GM19351 (cell line): ENCODE data around the gene MYOF.
"Not testable (repeated sequence)": the region's sequence is repeated elsewhere in the genome, so short reads cannot be mapped to it uniquely, and the experiment has no call there.

ENCODE experiments used
- ATAC-seq: cut with Tn5 transposase; IDR thresholded peaks from one replicate; pipeline ENCODE4 v1.9.1; 2021; ENCODE audit warnings: mild to moderate bottlenecking, moderate library complexity; ENCODE audit not compliant: unreplicated experiment

Gene MYOF

DNA sequence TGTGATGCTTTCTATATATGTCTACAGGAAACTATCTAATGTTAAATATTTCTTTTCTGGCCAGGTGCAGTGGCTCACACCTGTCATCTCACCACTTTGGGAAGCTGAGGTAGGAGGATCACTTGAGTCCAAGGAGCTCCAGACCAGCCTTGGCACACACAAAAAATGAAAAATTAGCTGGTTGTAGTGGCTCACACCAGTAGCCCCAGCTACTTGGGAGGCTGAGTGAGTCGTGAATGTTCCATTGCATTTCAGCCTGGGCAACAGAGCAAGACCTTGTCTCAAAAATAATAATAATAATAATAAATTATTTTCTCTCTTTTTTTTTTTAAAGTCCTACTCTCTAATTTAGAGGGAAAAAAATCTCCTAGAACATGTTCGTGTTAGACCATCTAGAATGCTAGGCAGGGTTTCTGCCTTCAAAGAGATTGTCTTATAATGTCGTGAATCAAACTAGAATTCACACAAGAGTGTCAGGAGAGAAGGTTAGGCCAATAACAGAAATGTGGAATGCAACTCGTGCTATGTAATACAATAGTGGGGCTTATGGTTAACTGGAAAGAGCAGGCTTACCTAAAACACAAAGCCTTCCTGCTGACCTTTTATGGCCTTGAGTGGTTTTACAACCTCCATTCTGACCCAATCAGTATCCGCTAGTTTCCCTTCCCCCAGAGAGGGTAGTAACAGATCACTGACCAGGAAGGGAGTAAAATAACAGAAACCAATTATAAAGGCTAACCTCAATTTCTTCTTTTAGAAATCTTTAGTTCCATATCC, 46.3 kb downstream of the MYOF start:
- no peak for ATAC-seq

GRCh38 chr10:93434991-93435491, 47.1 kb downstream of the MYOF start:
- no peak for ATAC-seq

DNA sequence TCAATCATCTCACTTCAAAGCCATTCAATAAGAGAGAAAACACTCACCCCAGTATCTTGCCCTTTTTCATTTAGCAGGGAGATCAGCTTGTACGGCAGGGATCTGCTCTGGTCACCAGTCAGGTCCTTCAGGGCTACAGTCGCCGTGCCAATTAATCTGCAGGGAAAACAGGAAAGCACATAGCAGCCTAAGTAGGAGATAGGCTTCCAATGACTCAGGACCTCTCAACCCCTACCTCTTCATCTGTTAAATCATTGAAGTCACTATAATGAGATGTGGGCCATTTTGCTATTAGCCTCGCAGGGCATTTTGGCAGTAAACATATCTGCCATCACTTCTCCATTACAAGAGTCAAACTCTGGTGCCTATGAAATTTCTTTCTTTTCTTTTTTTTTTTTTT, 50.8 kb downstream of the MYOF start:
- ATAC-seq: no peak

GRCh38 chr10:93425861-93426260, 56.3 kb downstream of the MYOF start:
- no peak for ATAC-seq

DNA sequence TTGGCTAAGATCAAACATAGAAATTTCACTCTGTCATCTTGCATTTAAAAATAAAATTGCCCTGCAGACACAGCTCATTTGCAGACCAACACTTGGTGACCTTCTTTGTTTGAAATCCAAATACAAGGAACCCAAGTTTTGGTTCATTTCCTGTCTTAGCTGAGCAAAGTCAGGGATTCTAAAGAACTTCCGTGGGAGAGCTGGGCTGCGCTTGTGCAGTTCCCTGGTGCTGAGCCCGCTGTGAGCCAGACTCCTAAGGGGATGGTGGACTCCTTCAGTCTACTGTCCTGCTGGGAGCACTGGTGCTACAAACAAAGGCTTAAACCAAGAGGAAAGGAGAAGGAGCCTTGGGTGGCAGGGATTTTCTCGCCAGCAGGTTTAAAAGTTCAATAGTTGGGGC, 60.0 kb downstream of the MYOF start:
- ATAC-seq: no peak

DNA sequence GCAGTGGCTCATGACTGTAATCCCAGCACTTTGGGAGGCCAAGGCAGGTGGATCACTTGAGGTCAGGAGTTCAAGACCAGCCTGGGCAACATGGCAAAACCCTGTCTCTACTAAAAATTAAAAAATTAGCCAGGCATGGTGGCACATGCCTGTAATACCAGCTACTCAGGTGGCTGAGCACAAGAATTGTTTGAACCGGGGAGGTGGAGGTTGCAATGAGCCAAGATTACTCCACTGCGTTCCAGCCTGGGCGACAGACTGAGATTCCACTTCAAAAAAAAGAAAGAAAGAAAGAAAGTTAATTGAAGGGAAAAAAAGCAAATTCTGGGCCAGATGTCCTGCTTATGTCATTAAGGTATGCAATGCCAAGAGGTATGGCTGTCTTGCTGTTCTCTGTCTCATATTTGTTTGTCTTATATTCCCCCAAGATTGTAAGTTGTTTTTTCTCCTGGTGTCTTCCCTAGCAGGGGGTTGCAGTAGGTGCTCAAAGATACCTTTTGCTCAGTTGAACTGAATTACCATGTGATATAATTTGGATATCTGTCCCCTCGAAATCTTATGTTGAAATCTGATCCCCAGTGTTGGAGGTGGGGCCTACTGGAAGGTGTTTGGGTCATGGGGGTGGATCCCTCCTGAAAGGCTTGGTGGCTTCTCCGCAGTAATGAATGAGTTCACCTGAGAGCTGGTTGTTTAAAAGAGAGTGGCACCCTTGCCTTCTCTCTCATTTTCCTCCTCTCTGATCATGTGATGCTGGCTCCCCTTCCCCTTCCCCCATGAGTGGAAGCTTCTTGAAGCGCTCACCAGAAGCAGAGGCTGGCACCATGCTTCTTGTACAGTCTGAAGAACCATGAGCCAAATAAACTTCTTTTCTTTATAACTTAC, 60.9 kb downstream of the MYOF start:
- ATAC-seq: no peak

GRCh38 chr10:93420091-93420490, 62.0 kb downstream of the MYOF start:
- no peak for ATAC-seq

DNA sequence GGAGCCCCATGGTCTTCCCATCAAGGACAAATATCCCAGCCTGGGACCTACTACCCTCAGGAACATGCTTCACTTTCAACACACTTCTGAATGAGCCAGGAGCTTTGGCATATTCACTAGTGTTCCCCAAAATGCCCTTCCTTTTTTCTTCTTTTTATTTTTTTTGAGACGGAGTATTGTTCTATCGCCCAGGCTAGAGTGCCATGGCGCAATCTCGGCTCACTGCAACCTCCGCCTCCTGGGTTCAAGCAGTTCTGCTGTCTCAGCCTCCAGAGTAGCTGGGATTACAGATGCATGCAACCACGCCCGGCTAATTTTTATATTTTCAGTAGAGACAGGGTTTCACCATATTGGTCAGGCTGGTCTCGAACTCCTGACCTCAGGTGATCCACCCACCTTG, 63.1 kb downstream of the MYOF start:
- ATAC-seq: not testable (repeated sequence)

- ATAC-seq: no peak
Observed at GRCh38 chr10:93417921-93418320, 64.2 kb downstream of the MYOF start.

DNA sequence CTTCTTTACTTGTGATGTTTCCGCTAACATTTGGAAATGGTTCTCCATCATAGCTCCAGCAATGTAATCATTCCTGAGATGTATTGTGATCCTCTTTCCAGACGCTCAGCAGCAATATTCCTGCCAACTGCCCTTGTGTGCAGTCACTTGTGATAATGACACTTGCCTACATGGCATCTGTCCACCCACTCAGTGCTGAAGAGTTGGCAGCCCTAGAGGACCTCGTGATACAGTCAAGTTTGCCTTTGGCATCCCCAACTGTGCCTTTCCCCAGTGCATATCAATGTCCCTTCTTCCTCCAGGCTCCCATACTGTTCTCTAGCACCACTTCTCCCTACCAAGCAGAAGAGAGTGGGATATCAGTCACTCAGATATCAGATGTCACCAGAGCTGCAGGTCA, 64.9 kb downstream of the MYOF start:
- ATAC-seq: no peak

GRCh38 chr10:93416824-93417223, 65.3 kb downstream of the MYOF start:
- ATAC-seq: no peak

DNA sequence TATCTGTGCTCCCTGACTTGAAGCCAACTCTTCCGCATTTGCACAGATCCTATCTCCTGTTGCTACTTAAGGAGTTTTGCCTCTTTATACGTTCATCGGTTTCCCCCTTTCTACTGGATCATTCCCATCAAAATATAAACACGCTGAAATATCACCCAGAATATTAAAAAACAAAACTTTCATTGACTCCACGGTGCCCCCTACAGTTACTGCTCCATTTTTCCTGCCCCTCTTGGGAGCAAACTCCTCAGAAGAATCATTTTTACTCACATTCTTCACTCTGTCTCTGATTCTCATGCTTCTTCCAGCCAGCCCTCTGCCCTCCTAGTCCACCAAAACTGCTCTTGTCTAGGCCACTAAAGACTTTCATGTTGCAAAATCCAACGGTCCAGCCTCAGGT, 66.4 kb downstream of the MYOF start:
- no peak for ATAC-seq

DNA sequence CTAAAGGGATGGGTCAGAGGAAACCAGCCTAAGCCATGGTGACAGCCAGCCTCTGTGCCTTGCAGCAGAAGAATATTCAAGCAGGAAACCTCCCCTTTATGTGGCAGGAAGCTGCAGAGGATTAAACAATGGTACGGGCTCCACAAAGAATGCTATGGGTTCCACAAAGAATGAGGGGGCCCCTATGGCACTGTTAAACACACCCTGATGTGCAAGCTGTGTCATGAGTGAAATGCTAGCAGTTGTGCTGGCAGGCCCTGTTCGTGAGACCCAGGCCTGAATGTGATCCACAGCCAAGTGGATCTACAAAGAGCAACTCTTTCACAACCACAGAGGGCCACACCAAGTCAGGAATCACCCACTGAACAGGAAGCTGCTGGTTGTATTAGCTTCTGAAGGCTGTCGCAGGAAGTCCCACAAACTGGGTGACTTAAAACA, 68.9 kb downstream of the MYOF start:
- no peak for ATAC-seq

- ATAC-seq: no peak
Observed at GRCh38 chr10:93412801-93413200, 69.3 kb downstream of the MYOF start.

GRCh38 chr10:93410697-93411348, 71.3 kb downstream of the MYOF start:
- no peak for ATAC-seq

GRCh38 chr10:93408783-93409182, 73.4 kb downstream of the MYOF start:
- ATAC-seq: no peak

GRCh38 chr10:93406364-93407145, 75.6 kb downstream of the MYOF start:
- no peak for ATAC-seq

DNA sequence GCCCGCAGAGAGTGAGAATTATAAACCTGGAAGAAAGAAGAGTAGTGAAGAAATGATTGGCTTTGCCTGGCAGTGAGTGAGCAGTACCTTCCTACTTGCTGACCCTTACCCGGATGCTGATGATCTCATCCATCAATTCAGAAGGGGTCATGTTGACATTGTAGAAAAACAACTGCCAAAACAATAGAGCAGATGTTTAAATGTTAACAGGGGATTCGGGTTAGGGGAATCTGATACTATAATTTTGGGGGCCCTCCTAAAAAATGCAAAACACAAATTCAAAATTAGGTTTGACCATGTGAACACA, 78.1 kb downstream of the MYOF start:
- no peak for ATAC-seq

GRCh38 chr10:93403152-93404047, 78.7 kb downstream of the MYOF start:
- no peak for ATAC-seq

DNA sequence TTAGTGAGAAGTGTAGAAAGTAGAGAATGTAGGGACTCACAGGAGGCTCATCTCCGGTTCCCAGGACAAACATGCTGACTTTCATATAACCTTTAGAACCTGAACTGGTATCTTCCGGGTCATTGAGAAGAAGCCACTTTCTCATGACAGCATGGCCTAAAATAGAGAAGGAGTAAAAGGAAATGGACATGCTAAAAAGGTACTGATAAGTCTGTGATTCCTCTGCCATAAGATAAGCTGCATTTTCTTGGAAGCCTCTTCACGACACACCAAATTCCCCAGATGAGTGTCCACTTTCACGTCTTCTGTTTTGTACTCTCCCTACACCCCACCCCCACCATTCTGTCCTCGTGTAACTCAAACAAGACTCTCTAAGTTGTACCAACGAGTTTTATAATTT, 79.9 kb downstream of the MYOF start:
- no peak for ATAC-seq
